Neutrophil (primary cell): ENCODE measurements around the gene SOX5.
"Not testable (repeated sequence)": the region's sequence is repeated elsewhere in the genome, so short reads cannot be mapped to it uniquely, and the experiment has no call there.

ENCODE experiments used
- H3K27ac ChIP-seq: fragments of 200-600 bp; sonication (generic); 2 replicates; pipeline ENCODE4 v1.5.1; 2016; ENCODE audit warnings: mild to moderate bottlenecking, moderate library complexity
- H3K27me3 ChIP-seq: fragments of 200-600 bp; sonication (generic); 2 replicates; pipeline ENCODE4 v1.6.0; 2016; ENCODE audit warnings: mild to moderate bottlenecking
- H3K36me3 ChIP-seq: fragments of 200-600 bp; sonication (generic); 2 replicates; pipeline ENCODE4 v1.5.1; 2017
- H3K4me1 ChIP-seq, 2 experiments: fragments of 200-600 bp in 1 of 2; sonication (generic) in 1 of 2; 1 replicate in 1 of 2; 2 replicates in 1 of 2; pipeline versions ENCODE4 v1.5.1 to v1.6.1; 2013 to 2016; ENCODE audit warnings: low read depth in 1 of 2, low read length in 1 of 2, mild to moderate bottlenecking in 1 of 2, moderate library complexity in 1 of 2; ENCODE audit not compliant: control insufficient read depth in 1 of 2, insufficient read depth in 1 of 2
- H3K4me3 ChIP-seq, 2 experiments: fragments of 200-600 bp in 1 of 2; sonication (generic) in 1 of 2; 1 replicate in 1 of 2; 2 replicates in 1 of 2; pipeline ENCODE4 v1.5.1; 2013 to 2016; ENCODE audit warnings: low read depth in 1 of 2, low read length in 1 of 2, mild to moderate bottlenecking in 1 of 2, moderate library complexity in 1 of 2
- H3K9me3 ChIP-seq: fragments of 200-600 bp; sonication (generic); 2 replicates; pipeline ENCODE4 v1.5.1; 2016
- TF ChIP-seq, protein P1 (sequence below): fragments of 200-600 bp; sonication (generic); IDR thresholded peaks from 2 replicates; pipeline ENCODE4 v1.5.1; 2016; ENCODE audit warnings: antibody characterized with exemption

SOX5 gene

DNA sequence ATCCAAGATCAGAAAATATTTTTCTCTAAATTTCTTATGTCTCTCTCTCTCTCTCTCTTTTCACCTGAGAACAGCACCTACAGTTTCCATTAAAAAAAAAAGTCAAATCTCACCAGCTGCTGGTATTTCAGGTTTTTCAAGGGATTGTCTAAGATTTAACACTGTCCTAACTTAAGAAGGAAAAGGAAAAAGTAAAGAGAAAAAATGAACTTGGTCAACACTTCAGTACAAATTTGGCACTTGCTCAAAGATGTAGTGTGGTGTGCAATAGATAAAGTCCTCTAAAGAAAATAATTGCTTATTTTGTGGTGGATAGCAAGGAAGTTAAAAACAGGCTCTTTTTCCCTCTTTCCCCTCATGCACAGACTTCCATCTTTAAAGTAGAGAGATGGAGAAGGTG is 416.2 kb downstream of the SOX5 start:
- Histone ChIP-seq H3K36me3 (no peaks in the 10 kb centered on the region), H3K27me3 (no peaks in the 10 kb centered on the region), H3K9me3 (no peaks in the 10 kb centered on the region), H3K27ac (no peak overlapping the region), H3K4me3 (no peak overlapping the region), H3K4me1 (no peaks in the 10 kb centered on the region)
- TF ChIP-seq, protein P1, sequence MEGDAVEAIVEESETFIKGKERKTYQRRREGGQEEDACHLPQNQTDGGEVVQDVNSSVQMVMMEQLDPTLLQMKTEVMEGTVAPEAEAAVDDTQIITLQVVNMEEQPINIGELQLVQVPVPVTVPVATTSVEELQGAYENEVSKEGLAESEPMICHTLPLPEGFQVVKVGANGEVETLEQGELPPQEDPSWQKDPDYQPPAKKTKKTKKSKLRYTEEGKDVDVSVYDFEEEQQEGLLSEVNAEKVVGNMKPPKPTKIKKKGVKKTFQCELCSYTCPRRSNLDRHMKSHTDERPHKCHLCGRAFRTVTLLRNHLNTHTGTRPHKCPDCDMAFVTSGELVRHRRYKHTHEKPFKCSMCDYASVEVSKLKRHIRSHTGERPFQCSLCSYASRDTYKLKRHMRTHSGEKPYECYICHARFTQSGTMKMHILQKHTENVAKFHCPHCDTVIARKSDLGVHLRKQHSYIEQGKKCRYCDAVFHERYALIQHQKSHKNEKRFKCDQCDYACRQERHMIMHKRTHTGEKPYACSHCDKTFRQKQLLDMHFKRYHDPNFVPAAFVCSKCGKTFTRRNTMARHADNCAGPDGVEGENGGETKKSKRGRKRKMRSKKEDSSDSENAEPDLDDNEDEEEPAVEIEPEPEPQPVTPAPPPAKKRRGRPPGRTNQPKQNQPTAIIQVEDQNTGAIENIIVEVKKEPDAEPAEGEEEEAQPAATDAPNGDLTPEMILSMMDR: no peak

DNA sequence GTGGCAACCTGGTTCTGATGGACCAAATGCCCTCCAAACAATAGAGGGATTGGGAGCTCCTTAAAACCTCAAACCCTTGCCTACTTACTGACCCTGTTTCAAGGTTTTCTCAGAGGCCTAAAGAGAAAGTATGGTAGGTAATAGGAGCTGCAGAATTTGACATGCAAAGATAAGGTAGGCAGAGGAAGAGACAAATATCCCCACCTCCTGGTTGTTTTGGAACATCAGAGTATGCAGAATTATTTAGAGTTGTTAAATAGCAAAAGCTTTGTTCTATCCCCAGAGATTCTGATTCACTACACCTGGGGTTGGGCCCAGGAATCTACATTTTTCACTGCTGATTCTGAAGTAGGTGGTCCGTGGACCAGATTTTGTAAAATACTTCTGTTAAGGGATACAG is 421.2 kb downstream of the SOX5 start:
- H3K9me3 ChIP-seq: no peaks in the 10 kb centered on the region
- no peak overlapping the region for H3K27ac ChIP-seq
- TF ChIP-seq, protein P1: no peak
- no peaks in the 10 kb centered on the region for H3K27me3 ChIP-seq
- H3K4me3 ChIP-seq: no peak overlapping the region
- H3K4me1 ChIP-seq: no peaks in the 10 kb centered on the region
- H3K36me3 ChIP-seq: no peaks in the 10 kb centered on the region

DNA sequence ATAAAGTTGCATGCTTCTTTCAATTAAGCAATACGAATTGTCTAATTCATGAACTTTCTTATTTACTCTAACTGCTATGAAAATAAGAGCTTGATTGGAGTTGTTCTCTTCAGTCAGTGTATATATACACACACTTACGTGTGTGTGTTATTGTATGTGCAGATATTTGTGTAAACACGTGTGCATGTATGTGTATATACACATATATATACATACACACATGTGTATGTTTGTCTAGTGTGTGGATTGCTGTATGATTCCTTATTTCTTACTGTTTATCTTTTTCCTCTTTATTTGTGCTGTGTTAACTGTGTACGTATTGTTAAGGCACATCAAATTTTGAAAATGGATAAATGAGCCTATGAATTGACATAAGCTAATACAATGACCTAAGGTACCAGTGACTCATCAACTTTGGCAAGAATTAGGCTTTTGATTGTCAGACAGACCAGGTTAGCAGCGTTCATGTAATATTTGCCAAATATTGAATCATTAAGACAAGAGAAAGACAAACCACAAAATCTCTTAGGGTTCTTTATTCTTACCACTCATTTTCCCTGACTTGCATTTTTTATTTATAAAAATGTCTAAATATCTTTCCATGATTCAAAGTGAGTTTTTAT is 423.9 kb downstream of the SOX5 start:
- Histone ChIP-seq H3K4me3 (no peak overlapping the region), H3K27ac (no peak overlapping the region), H3K27me3 (no peaks in the 10 kb centered on the region), H3K36me3 (no peaks in the 10 kb centered on the region), H3K4me1 (no peaks in the 10 kb centered on the region), H3K9me3 (no peaks in the 10 kb centered on the region)
- TF ChIP-seq, protein P1: no peak

DNA sequence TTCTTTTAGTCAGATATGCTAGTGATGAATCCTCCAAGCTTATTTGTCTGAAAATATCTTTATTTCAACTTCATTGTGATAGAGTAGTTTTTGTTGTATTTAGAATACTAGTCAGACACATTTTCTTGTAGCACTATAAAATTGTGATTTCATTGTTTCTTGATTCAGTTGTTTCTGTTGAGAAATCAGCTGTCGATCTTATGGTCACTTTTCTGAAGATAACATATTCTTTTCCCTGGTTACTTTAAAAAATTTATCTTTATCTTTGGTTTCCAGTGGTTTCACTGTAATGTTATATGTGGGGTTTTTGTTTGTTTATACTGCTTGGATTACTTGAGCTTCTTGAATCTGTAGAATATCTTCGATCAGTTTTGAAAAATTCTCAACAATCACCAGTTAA is 426.1 kb downstream of the SOX5 start:
- no peaks in the 10 kb centered on the region for H3K4me1 ChIP-seq
- TF ChIP-seq, protein P1: no peak
- no peak overlapping the region for H3K4me3 ChIP-seq
- no peaks in the 10 kb centered on the region for H3K36me3 ChIP-seq
- no peaks in the 10 kb centered on the region for H3K9me3 ChIP-seq
- no peak overlapping the region for H3K27ac ChIP-seq
- no peaks in the 10 kb centered on the region for H3K27me3 ChIP-seq

DNA sequence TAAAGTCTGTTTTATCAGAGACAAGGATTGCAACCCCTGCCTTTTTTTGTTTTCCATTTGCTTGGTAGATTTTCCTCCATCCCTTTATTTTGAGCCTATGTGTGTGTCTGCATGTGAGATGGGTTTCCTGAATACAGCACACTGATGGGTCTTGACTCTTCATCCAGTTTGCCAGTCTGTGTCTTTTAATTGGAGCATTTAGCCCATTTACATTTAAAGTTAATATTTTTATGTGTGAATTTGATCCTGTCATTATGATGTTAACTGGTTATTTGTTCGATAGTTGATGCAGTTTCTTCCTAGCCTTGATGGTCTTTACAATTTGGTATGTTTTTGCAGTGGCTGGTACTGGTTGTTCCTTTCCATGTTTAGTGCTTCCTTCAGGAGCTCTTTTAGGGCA is 430.0 kb downstream of the SOX5 start:
- not testable (repeated sequence) for H3K27ac ChIP-seq, H3K36me3 ChIP-seq, H3K4me1 ChIP-seq, H3K9me3 ChIP-seq, H3K4me3 ChIP-seq, H3K27me3 ChIP-seq

DNA sequence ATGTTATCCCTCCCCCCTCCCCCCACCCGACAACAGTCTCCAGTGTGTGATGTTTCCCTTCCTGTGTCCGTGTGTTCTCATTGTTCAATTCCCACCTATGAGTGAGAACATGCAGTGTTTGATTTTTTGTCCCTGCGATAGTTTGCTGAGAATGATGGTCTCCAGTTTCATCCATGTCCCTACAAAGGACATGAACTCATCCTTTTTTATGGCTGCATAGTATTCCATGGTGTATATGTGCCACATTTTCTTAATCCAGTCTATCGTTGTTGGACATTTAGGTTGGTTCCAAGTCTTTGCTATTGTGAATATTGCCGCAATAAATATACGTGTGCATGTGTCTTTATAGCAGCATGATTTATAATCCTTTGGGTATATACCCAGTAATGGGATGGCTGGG is 433.7 kb downstream of the SOX5 start:
- H3K4me3 ChIP-seq, H3K4me1 ChIP-seq, H3K9me3 ChIP-seq, H3K36me3 ChIP-seq, H3K27me3 ChIP-seq, H3K27ac ChIP-seq: not testable (repeated sequence)

DNA sequence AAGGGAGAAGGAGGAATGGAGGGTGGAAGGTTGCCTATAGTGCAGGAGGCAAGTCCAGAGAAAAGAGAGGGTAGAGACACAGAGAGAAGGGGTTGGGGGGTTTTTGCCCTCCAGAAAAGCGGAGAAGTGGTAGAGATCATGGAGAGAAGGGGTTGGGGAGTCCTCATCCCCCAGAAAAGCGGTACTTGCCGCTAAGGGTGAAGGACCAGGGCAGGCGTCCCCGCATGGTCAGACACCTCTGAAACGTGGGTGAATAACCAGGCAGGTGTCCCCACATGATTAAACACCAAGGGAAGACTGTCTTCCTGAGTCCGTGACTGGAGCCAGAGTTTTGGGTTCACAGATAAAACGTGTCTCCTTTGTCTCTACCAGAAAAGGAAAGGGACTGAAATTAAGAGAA is 439.0 kb downstream of the SOX5 start:
- Histone ChIP-seq H3K4me3 (no peak overlapping the region), H3K27ac (no peak overlapping the region), H3K9me3 (no peaks in the 10 kb centered on the region), H3K4me1 (no peaks in the 10 kb centered on the region), H3K27me3 (no peaks in the 10 kb centered on the region), H3K36me3 (no peaks in the 10 kb centered on the region)
- TF ChIP-seq, protein P1: no peak

DNA sequence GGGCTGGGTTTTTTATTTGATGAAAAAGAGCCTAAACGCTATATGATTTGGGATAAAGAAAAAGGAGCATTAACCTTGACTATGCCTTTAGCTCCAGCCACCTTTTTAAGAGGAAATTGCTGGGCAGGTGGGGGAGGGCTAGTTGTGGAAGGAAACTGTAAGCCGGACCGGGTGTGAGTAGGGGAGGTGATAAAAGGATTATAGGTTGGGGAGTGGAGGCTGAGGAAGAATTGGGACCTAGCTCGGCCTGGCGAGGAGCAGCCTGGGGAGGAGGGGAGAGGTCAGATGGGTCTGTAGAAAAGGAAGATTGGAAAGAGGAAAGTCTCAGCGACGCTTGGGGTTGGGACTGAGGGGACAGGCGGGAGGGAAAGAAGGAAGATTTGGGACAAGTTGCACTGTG is 439.6 kb downstream of the SOX5 start:
- not testable (repeated sequence) for H3K4me3 ChIP-seq, H3K27me3 ChIP-seq, H3K36me3 ChIP-seq, H3K27ac ChIP-seq, H3K9me3 ChIP-seq, H3K4me1 ChIP-seq

DNA sequence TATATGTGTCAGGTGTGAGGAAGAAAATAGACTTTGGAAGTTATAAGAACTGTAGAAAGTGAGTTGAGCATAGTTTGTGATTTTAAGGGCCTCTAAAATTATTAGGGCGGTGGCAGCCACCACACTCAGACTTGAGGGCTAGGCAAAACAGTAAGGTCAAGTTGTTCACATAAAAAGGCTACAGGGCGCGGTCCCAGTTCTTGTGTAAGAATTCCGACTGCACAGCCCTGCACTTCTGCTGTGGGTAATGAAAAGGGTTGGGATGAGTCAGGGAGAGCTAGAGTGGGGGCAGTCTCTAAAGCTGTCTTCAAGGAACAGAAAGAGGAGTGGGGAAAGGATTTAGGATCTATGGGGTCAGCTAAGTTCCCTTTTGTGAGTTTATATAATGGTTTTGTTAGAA is 441.7 kb downstream of the SOX5 start:
- H3K27me3 ChIP-seq, H3K4me3 ChIP-seq, H3K27ac ChIP-seq, H3K4me1 ChIP-seq, H3K9me3 ChIP-seq, H3K36me3 ChIP-seq: not testable (repeated sequence)
